Peyer's patch (tissue), 4 donors: Measurements from ENCODE around the gene CDC73. TPM values are rescaled to one million over a fixed set of nuclear protein-coding genes. Genes with fewer than 3 reads are reported as not detected.
"Not testable (repeated sequence)": the region's sequence is repeated elsewhere in the genome, so short reads cannot be mapped to it uniquely, and the experiment has no call there.

ENCODE experiments used
- DNase-seq, 3 donors: peaks; one replicate each; pipeline ENCODE4 v3.0.0-alpha.2; 2017 to 2019
- H3K27ac ChIP-seq, 4 donors: fragments of 200-600 bp; sonication (generic); one replicate each; pipeline ENCODE4 v1.5.1; 2016 to 2019
- H3K27me3 ChIP-seq, 2 donors: fragments of 200-600 bp; sonication (generic); one replicate each; pipeline ENCODE4 v1.5.1; 2019
- H3K36me3 ChIP-seq, 3 donors: fragments of 200-600 bp; sonication (generic); one replicate each; pipeline ENCODE4 v1.5.1; 2016 to 2019
- H3K4me1 ChIP-seq, 4 donors: fragments of 200-600 bp; sonication (generic); one replicate each; pipeline ENCODE4 v1.5.1; 2016 to 2019
- H3K4me3 ChIP-seq, 4 donors: fragments of 200-600 bp; sonication (generic); 1 replicate in 3 of 4; 2 replicates in 1 of 4; pipeline ENCODE4 v1.5.1; 2016 to 2019; ENCODE audit warnings: mild to moderate bottlenecking in 1 of 4
- H3K9me3 ChIP-seq, 4 donors: fragments of 200-600 bp; sonication (generic); one replicate each; pipeline ENCODE4 v1.5.1; 2016 to 2019; ENCODE audit warnings: mild to moderate bottlenecking in 1 of 4
- POLR2A ChIP-seq, 2 donors: fragments of 450-650 bp; IDR thresholded peaks; one replicate each; pipeline ENCODE4 v1.5.1; 2017; ENCODE audit warnings: antibody characterized with exemption in 2 of 2, mild to moderate bottlenecking in 2 of 2, moderate library complexity in 2 of 2
- total RNA-seq, 4 donors: library from RNA; depleted of rRNA; stranded (reverse); fragments of >200 nt; gene quantifications; one replicate each; pipeline ENCODE4 v1.1.0, GENCODE V29; 2016
- TF ChIP-seq, protein P1 (sequence below), 6 experiments: fragments of 450-650 bp in 4 of 6; fragments of 200-600 bp in 2 of 6; sonication (generic) in 1 of 6; IDR thresholded peaks; one replicate each; pipeline ENCODE4 v1.5.1; 2017 to 2019; ENCODE audit warnings: antibody characterized with exemption in 6 of 6, mild to moderate bottlenecking in 3 of 6, moderate library complexity in 1 of 6

Gene CDC73
- total RNA-seq, 4 donors from 2014 or later, result 28.6 to 191 (median 43.1) TPM

DNA sequence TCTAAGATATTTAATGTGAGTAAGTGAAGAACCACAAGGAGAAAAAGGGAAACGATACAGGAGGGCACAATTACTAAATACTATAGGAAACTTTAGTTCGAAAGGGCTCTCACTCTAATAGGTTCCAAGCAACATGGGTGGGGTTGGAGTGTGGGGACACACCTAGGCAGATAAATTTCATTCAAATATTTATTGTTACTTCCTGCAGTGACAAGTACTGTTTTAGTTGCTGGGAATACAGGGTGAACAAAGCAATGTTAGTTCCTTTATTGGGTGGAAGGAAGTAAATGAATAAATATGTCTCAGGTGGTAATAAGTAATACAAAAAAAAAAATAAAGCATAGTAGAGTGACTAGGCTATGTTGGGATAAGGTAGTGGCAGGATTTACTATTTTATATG lies 137.8 kb downstream of the CDC73 start:
- Histone ChIP-seq H3K27ac (no peak overlapping the region), H3K4me3 (no peak overlapping the region), H3K4me1 (no peaks in the 10 kb centered on the region), H3K27me3 (no peaks in the 10 kb centered on the region), H3K9me3 (no peaks in the 10 kb centered on the region), H3K36me3 (no peaks in the 10 kb centered on the region)
- TF ChIP-seq POLR2A (IDR thresholded peaks at IDR 0.05), result no peak
- TF ChIP-seq, protein P1, sequence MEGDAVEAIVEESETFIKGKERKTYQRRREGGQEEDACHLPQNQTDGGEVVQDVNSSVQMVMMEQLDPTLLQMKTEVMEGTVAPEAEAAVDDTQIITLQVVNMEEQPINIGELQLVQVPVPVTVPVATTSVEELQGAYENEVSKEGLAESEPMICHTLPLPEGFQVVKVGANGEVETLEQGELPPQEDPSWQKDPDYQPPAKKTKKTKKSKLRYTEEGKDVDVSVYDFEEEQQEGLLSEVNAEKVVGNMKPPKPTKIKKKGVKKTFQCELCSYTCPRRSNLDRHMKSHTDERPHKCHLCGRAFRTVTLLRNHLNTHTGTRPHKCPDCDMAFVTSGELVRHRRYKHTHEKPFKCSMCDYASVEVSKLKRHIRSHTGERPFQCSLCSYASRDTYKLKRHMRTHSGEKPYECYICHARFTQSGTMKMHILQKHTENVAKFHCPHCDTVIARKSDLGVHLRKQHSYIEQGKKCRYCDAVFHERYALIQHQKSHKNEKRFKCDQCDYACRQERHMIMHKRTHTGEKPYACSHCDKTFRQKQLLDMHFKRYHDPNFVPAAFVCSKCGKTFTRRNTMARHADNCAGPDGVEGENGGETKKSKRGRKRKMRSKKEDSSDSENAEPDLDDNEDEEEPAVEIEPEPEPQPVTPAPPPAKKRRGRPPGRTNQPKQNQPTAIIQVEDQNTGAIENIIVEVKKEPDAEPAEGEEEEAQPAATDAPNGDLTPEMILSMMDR (IDR thresholded peaks at IDR 0.05), result no peak
- DNase-seq, result no peak

DNA sequence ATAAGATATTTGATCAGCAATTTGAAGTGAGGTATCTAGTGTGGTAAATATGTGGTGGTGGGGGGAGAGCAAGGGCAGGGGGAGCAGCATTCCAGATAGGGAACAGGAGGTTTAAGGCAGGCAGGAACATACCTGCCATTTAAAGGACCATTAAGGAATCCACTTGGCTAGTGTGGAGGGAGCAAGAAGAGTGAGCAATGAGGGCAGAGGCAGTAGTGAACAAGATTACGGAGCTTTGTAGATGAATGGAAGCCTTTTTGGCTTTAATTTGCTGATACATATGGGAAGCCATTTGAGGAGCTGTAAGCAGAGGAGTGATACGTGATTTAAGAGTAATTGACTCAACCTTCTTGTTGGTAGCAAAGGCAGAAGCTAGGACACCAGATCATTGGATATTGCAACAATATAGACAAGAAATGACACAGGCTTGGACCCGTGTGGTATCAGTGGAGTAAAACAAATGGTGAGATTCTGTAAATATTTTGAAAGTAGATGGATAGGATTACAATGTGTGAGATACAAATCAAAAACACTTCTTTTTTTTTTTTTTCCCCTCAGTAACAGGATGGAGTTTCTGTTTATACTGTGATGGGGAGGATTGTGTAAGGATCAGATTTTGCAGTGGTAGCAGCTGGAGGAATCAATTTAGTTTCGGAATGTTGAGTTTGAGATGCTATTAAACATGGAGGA lies 138.4 kb downstream of the CDC73 start:
- Histone ChIP-seq H3K27ac (no peak overlapping the region), H3K4me1 (no peaks in the 10 kb centered on the region), H3K4me3 (no peak overlapping the region), H3K27me3 (no peaks in the 10 kb centered on the region), H3K36me3 (no peaks in the 10 kb centered on the region), H3K9me3 (no peaks in the 10 kb centered on the region)
- no peak for TF ChIP-seq POLR2A (IDR thresholded peaks at IDR 0.05)
- no peak for DNase-seq

DNA sequence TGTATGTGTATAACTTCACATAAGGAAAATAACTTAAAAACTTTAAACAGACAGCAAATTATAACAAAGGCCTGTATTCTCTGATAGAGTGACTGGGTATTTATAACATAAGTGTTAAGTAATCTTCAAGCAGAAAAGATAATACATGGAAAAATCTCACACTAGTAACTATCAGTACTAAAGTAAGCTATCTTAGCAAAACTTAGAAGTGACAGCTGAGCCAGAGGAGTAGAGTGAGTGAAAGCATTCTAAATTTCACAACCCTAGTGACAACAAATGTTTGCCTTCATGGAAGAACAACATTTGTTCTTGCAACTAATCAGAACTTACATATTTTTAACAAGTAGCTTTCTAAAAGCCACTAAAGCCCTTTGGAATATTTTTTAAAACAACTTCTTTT lies 139.1 kb downstream of the CDC73 start:
- no peaks in the 10 kb centered on the region for H3K9me3 ChIP-seq
- H3K4me1 ChIP-seq, result no peaks in the 10 kb centered on the region
- no peaks in the 10 kb centered on the region for H3K27me3 ChIP-seq
- TF ChIP-seq, protein P1 (IDR thresholded peaks at IDR 0.05), result no peak
- no peak for TF ChIP-seq POLR2A (IDR thresholded peaks at IDR 0.05)
- H3K27ac ChIP-seq, result no peak overlapping the region
- DNase-seq, result no peak
- H3K36me3 ChIP-seq, result no peaks in the 10 kb centered on the region
- H3K4me3 ChIP-seq, result no peak overlapping the region

DNA sequence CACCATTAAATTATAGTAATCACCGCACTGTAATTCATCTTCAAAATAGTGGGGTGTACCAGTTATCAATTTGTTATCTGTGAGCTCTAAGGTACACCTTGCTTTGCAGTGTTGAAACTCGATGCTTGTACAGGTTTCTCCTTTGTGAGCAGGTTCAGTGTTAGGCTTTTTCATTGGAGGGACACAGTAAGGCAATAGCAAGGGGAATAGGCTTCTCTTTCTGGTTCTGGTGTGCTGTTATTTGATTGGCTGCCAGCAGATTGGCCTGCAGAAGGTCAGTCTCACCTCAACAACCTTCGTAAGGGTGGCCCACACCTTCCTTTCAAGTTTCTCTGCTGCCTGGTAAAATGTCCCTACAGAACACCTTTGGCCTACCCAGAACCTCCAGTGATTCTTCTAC lies 140.8 kb downstream of the CDC73 start:
- no peak overlapping the region for H3K27ac ChIP-seq
- H3K27me3 ChIP-seq, result no peaks in the 10 kb centered on the region
- no peak overlapping the region for H3K4me3 ChIP-seq
- no peak for DNase-seq
- H3K4me1 ChIP-seq, result no peaks in the 10 kb centered on the region
- TF ChIP-seq, protein P1 (IDR thresholded peaks at IDR 0.05), result no peak
- no peak for TF ChIP-seq POLR2A (IDR thresholded peaks at IDR 0.05)
- no peaks in the 10 kb centered on the region for H3K36me3 ChIP-seq
- no peaks in the 10 kb centered on the region for H3K9me3 ChIP-seq

GRCh38 chr1:193264313-193265065 lies 142.7 kb downstream of the CDC73 start:
- no peak overlapping the region for H3K27ac ChIP-seq
- no peaks in the 10 kb centered on the region for H3K36me3 ChIP-seq
- no peaks in the 10 kb centered on the region for H3K27me3 ChIP-seq
- no peaks in the 10 kb centered on the region for H3K9me3 ChIP-seq
- H3K4me1 ChIP-seq, result no peaks in the 10 kb centered on the region
- no peak for DNase-seq
- TF ChIP-seq POLR2A (IDR thresholded peaks at IDR 0.05), result no peak
- TF ChIP-seq, protein P1 (IDR thresholded peaks at IDR 0.05), result no peak
- H3K4me3 ChIP-seq, result no peak overlapping the region

GRCh38 chr1:193265716-193266115 lies 143.9 kb downstream of the CDC73 start:
- no peaks in the 10 kb centered on the region for H3K27me3 ChIP-seq
- H3K9me3 ChIP-seq, result no peaks in the 10 kb centered on the region
- no peak for DNase-seq
- TF ChIP-seq POLR2A (IDR thresholded peaks at IDR 0.05), result no peak
- TF ChIP-seq, protein P1 (IDR thresholded peaks at IDR 0.05), result no peak
- H3K4me1 ChIP-seq, result no peaks in the 10 kb centered on the region
- H3K36me3 ChIP-seq, result no peaks in the 10 kb centered on the region
- H3K4me3 ChIP-seq, result no peak overlapping the region
- H3K27ac ChIP-seq, result no peak overlapping the region

DNA sequence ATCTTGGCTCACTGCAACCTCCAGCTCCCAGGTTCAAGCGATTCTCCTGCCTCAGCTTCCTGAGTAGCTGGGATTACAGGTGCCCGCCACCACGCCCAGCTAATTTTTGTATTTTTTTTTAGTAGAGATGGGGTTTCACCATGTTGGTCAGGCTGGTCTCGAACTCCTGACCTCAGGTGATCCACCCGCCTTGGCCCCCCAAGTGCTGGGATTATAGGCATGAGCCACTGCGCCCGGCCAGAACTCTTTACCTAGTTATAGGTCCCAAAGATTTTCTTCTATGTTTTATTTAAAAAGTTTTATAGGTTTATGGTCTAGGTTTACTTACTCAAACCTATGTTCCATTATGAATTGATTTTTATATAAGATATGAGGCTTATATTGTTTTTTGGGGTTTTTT lies 145.0 kb downstream of the CDC73 start:
- H3K4me1 ChIP-seq, H3K9me3 ChIP-seq, DNase-seq, H3K36me3 ChIP-seq, H3K4me3 ChIP-seq, H3K27me3 ChIP-seq, H3K27ac ChIP-seq: not testable (repeated sequence)
